ENCODE data around the gene C2orf69. TPM values are rescaled to one million over a fixed set of nuclear protein-coding genes. Genes with fewer than 3 reads are reported as not detected.

C2orf69 gene
- total and polyA plus RNA-seq, 2 of the 13 experiments (the other 11 are each of a cell fraction or from before 2014, with no cell fraction given): 4.8 to 19.3 TPM

DNA sequence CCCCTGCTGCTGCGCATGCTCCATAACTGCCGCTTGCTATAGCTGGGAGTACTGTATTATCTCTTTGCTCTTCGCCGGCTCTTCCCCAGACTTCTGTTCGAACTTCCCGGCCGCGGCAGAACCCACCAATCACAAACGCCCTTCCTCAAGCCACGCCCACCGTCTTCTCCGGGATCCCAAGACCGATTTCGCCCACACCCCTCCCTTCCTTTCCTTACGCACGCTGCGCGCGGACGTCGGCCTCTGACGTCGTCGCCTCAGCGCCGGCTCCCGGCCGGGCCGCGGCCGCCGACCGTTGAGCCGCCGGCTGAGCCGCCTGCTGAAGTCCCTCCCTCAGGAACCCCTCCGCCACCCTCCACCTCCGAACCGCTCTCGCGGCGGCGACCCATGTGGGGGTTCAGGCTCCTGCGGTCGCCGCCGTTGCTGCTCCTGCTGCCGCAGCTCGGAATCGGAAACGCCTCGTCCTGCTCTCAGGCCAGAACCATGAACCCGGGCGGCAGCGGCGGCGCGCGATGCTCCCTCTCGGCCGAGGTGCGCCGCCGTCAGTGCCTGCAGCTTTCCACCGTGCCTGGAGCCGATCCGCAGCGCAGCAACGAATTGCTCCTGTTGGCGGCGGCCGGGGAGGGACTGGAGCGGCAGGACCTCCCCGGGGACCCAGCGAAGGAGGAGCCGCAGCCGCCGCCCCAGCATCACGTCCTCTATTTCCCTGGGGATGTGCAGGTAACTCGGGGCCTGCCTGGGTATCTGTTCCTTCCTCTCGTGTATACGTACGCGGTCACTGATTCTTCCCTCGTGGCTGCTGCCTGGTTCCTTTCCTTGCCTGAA lies at the start of gene C2orf69 (continued):
- TF ChIP-seq, protein P1, sequence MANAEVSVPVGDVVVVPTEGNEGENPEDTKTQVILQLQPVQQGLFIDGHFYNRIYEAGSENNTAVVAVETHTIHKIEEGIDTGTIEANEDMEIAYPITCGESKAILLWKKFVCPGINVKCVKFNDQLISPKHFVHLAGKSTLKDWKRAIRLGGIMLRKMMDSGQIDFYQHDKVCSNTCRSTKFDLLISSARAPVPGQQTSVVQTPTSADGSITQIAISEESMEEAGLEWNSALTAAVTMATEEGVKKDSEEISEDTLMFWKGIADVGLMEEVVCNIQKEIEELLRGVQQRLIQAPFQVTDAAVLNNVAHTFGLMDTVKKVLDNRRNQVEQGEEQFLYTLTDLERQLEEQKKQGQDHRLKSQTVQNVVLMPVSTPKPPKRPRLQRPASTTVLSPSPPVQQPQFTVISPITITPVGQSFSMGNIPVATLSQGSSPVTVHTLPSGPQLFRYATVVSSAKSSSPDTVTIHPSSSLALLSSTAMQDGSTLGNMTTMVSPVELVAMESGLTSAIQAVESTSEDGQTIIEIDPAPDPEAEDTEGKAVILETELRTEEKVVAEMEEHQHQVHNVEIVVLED (CRISPR knock-in tag; IDR thresholded peaks at IDR 0.05; ENCODE audit: borderline replicate concordance): peak; percentile 99
- TF ChIP-seq, protein P2, sequence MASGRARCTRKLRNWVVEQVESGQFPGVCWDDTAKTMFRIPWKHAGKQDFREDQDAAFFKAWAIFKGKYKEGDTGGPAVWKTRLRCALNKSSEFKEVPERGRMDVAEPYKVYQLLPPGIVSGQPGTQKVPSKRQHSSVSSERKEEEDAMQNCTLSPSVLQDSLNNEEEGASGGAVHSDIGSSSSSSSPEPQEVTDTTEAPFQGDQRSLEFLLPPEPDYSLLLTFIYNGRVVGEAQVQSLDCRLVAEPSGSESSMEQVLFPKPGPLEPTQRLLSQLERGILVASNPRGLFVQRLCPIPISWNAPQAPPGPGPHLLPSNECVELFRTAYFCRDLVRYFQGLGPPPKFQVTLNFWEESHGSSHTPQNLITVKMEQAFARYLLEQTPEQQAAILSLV (CRISPR knock-in tag; IDR thresholded peaks at IDR 0.05; ENCODE audit: borderline replicate concordance): peak; percentile 83; the same call in 1 of the 2 replicates
- TF ChIP-seq ZBTB21 (CRISPR knock-in tag; IDR thresholded peaks at IDR 0.05) (no peak), PAWR (CRISPR knock-in tag; IDR thresholded peaks at IDR 0.05; ENCODE audit: borderline replicate concordance) (peak; percentile 36; the same call in 1 of the 2 replicates), ZNF256 (CRISPR knock-in tag; conservative IDR thresholded peaks at IDR 0.05) (no peak; the same call in 1 of the 2 replicates), WIZ (CRISPR knock-in tag; IDR thresholded peaks at IDR 0.05) (peak; percentile 79; the same call in 1 of the 2 replicates), LCORL (IDR thresholded peaks at IDR 0.05) (no peak), LCORL (CRISPR knock-in tag; IDR thresholded peaks at IDR 0.05) (no peak; the same call in 1 of the 2 replicates), ZNF234 (CRISPR knock-in tag; conservative IDR thresholded peaks at IDR 0.05) (0 out of 2 replicates have a peak, but pooled peaks have one; percentile 17), ZBTB2 (CRISPR knock-in tag; IDR thresholded peaks at IDR 0.05; ENCODE audit: low read depth) (peak; percentile 78), ZFP82 (CRISPR knock-in tag; IDR thresholded peaks at IDR 0.05; ENCODE audit: borderline replicate concordance) (peak; percentile 83; the same call in 1 of the 2 replicates), HBP1 (CRISPR knock-in tag; IDR thresholded peaks at IDR 0.05; ENCODE audit: low read depth) (peak; percentile 95), CEBPG (CRISPR knock-in tag; IDR thresholded peaks at IDR 0.05) (peak; percentile 46), CBFB (CRISPR knock-in tag; IDR thresholded peaks at IDR 0.05) (peak; percentile 90), ZNF501 (CRISPR knock-in tag; IDR thresholded peaks at IDR 0.05) (peak; percentile 98), REXO4 (CRISPR knock-in tag; IDR thresholded peaks at IDR 0.05; ENCODE audit: borderline replicate concordance) (0 out of 2 replicates have a peak, but pooled peaks have one; percentile 36), RAD51 (IDR thresholded peaks at IDR 0.05; ENCODE audit: borderline replicate concordance) (no peak)
- TF ChIP-seq, protein P3, sequence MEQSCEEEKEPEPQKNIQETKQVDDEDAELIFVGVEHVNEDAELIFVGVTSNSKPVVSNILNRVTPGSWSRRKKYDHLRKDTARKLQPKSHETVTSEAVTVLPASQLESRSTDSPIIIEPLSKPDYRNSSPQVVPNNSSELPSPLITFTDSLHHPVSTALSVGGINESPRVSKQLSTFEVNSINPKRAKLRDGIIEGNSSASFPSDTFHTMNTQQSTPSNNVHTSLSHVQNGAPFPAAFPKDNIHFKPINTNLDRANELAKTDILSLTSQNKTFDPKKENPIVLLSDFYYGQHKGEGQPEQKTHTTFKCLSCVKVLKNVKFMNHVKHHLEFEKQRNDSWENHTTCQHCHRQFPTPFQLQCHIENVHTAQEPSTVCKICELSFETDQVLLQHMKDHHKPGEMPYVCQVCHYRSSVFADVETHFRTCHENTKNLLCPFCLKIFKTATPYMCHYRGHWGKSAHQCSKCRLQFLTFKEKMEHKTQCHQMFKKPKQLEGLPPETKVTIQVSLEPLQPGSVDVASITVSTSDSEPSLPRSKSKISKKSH (CRISPR knock-in tag; IDR thresholded peaks at IDR 0.05; ENCODE audit: borderline replicate concordance): peak; percentile 78

All from HepG2 (cell line).